HK-2 (cell line): ENCODE data around the gene BST1.

Experiments
- DNase-seq: peaks from one replicate; pipeline ENCODE4 v3.0.0-alpha.2; 2018; ENCODE audit not compliant: unreplicated experiment

Gene BST1

DNA sequence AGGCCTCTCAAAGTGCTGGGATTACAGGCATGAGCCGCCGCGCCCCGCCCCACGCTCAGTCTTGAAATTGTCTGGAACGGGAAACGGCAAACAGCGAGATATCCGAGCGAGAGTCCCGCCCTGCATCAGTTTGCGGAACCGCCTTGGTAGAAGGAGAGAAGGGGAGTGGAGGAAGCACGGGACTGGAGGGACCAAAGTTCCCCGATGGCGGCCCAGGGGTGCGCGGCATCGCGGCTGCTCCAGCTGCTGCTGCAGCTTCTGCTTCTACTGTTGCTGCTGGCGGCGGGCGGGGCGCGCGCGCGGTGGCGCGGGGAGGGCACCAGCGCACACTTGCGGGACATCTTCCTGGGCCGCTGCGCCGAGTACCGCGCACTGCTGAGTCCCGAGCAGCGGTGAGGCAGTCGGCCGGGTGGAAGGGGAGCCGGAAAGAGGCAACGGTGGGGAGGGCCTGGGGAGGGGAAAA is at the start of gene BST1:
Gene BST1 (plus strand): TSS at position 125 of the 463 bp plus-strand sequence. CDS start 80 bp downstream, at position 205.
- DNase-seq, result no peak

- no peak for DNase-seq
These were observed 49.4 kb upstream of the BST1 start for GRCh38 chr4:15653420-15653819.

DNA sequence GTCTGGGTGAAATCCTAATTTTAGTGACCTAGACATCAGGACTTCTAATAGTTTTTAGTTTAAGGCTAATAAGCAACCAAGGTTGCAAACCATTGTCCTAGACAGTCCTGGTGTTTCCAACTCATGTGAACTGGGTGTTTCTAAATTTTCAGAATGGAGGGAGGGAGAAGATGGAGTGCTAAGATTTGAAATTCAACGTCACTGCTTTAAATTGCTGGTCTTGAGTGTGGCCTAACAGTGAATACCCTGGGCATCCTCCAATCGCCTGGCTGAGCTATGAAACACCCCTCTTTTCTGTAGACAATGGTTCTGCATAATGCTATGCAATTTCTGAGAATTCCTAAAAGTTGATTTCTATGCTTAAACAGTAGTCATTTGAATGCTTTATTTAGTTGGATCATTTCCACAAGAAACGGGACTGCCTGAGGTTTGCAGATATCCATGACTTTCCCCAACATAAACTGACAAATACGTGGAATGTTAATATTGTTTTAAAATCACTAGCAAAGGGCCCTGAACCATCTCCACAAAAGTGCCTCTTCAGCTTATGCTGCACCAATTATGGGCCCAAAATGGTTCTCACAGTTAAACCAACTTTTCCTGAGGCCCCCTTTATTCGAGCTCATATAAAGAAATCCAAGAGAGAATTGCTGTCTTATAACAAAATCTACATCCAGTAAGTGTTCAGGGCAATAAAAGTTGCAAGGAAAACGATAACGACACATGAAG is 48.8 kb upstream of the BST1 start:
- peak; percentile 14 for DNase-seq

- DNase-seq, result peak; percentile 63
These were observed 48.2 kb upstream of the BST1 start for GRCh38 chr4:15654593-15655222.

DNA sequence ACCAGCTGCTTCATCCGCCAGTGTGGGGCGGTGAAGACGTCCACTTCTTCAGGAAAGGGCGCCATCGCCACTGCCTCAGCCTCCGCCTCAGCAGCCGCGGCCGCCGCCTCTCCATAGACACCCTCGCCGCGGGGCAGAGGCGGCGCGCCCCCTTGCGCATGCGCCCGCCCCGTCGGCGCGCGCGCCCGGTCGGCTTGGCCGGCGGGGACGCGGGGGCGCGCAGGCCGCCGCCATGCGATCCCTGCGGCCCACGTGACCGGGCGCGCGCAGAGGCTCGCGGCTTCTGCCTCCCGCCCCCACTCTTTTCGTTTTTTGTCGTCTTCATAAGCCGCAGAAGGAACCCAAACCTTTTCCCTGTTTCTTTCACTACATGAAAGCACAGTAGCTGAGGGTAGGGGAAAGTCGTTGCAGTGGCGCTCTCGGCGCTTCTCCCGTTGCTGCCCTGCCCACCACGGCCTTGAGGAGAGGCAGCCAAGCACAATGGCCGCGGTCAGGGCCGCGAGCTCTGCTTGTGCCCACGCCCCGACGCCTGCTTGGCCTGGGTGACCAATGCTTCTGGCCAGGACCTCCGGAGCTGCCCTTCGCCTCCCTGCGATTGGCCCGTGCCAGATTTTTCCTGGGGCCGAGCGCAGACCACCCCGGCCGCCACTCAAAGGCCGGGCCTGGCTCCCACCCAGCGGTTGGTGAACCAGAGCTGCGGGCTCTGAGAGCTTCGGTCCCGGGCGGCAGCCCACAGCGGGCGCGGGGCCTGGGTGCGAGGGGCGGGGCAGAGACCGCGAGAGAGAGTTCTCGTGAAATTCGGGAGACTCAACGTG is 47.4 kb upstream of the BST1 start, which contains the start of gene FBXL5:
Gene FBXL5 (minus strand): TSS at position 135 of the 815 bp plus-strand sequence. CDS start 70 bp downstream, at position 65.
- peak; percentile 83 for DNase-seq

GRCh38 chr4:15656038-15656470 is 46.8 kb upstream of the BST1 start:
- no peak for DNase-seq

DNA sequence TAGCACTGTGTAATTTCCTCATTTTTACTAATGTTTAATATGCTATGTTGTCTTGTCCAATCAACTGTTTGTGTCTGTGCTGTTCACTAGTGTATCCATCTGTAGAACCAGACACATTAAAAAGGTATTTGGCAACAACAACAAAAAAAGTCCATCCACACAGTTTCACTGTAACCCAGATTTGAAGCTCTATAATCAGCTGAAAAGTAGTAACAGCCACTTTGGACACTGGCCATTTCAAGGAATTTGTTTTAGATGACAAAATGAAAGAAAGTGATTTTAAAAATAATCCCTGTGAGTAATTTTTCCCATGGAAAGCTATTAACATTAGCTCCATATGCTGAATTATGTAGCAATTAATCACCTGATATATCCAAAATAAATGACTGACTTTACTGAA is 45.5 kb upstream of the BST1 start:
- DNase-seq, result no peak

DNA sequence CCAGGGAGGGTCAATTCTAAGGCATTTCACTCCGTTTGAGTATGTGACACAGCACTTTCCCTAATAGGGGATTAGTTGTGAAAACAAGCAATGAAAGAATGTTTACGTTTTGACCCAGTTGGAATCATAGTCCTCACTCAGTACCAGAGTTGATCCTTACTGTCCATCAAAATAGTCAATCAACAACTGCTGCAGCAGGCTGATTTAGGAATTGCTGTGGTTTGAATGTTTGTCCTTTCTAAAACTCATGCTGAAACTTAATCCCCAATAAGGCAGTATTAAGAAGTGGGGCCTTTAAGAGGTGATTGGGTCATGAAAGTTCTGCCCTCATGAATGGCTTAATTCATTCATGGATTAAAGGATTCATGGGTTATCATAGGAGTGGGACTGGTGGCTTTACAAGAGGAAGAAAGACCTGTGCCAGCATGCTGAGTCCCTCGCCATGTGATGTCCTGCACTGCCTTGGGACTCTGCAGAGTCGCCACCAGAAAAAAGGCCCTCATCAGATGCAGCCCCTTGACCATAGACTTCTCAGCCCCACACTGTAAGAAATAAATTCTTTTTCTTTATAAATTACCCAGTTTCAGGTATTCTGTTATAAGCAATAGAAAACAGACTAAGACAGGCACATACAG is 44.6 kb upstream of the BST1 start:
- no peak for DNase-seq

GRCh38 chr4:15658781-15659180 is 44.1 kb upstream of the BST1 start:
- DNase-seq, result no peak

DNA sequence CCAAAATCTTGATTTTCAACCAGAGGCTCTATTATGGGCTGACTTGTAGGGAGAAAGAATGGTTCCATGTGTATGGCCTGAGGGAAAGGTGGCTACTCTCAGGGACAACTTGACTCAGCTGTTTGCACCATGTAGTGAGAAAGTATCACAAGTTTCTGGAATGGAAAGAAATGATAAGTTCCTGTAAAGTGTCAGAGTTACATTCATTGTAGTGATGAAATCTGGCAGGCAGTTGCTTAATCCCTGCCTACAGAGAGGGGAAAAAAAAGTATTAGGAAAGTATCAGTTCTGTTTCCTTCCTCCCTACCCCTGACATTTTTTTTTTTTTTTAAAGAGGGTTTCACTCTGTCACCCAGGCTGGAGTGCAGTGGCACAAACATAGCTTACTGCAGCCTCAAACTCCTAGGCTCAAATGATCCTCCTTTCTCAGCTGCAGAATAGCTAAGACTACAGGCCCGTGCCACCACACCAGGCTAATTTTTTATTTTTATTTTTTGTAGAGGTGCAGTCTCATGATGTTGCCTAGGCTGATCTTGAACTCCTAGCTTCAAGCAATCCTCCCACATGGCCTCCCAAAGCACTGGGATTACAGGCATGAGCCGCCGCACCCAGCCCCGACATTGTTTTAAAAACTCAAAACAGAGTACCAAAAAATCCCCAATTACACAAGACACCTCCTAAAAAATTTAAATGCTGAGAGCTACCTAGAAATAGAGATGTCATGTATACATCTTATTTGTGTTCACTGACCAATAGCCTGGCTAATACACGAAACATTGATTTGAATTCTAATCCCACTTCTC is 42.9 kb upstream of the BST1 start:
- no peak for DNase-seq

DNA sequence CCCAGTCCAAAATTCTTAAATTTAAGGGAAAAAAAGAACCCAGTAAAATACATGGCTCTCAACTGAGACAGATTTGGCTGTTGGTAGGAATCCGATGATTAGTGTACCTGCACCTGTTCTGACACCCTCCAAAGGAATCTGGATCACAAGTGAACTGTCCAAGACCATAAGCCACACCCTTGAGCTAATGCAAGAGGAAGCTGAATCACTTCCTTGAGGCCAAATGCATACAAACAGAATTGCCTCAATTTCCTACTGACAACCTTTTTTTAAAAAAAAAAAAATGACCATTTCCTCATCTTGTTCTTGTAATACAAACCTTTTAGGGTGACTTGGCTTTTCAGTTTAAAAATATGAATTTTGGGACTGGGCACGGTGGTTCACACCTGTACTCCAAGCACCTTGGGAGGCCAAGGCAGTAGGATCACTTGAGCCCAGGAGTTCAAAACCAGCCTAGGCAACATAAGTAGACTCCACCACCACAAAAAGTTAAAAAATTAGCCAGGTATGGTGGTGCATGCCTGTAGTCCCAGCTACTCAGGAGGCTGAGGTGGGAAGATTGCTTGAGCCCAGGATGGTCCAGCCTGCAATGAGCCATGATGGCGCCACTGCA is 37.0 kb upstream of the BST1 start:
- DNase-seq, result no peak

DNA sequence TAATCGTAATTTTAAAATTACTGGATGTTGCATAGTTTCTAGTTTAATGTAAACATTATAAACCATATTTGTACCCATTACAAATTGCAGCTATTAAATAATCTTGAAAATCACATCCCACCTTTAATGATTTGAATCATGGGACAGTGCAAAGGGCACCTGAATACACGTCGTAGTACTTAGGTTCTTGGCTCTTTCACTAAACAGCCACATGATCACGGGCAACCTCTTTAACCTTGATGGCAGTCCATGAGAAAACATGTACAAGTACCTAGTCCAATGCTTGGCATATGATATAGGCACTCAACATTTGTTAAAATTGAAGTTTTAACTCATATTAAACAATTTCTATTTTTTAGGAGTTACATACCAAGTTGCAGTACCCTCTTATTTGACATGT is 35.9 kb upstream of the BST1 start:
- no peak for DNase-seq

DNA sequence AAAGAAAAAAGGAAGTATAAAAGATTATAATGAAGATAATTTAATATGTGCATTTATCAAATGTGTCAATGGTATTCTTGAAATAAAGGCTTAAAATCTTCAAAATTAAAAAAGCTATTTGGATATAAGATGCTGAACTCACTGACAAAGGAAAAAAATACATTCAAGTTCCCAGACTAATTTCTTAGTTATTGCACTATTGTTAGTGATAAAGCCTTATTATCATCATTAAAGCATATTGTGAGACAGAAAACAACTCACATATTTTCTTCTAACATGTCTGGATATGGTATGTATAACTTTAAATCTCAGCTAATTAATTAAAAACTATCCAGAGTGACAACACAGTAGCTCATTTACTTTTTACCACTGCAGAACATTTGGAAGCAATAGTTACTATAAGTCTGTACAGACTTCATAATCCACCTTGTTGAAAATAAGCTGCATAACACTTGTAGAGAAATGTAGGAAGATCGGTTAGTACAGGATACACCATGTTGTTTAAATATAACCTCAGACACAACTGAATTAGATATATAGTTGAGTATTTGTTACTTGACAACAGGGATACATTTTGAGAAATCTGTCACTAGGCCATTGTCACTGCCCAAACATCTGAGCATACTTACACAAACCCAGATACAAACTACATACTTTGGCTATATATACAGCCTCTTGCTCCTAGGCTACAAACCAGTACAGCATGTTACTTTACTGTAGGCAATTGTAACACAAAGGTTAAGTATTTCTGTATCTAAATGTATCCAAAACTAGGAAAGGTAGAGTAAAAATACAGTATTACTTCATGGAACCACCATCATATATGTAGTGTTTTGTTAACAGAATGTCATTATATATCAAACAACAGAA is 34.1 kb upstream of the BST1 start:
- DNase-seq, result no peak

- DNase-seq, result no peak
These were observed 32.3 kb upstream of the BST1 start for GRCh38 chr4:15670576-15670975.

DNA sequence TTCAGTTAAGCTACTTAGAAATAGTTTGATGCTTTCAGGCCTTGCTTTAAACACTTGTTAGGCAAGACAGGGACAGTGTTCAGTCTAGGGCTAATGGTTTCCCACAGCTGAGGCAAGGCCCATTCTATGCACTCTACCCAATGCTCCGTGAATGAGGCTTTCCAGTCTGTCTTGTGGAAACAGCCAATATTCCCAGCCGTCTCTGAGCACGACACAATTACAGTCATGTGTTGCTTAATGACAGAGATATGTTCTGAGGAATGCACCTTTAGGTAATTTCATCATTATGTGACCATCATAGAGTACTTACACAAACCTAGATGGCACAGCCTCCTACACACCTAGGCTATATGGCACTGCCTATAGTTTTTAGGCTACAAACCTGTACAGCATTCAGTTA is 30.8 kb upstream of the BST1 start:
- no peak for DNase-seq

- DNase-seq, result no peak
These were observed 29.5 kb upstream of the BST1 start for GRCh38 chr4:15673337-15673736.

DNA sequence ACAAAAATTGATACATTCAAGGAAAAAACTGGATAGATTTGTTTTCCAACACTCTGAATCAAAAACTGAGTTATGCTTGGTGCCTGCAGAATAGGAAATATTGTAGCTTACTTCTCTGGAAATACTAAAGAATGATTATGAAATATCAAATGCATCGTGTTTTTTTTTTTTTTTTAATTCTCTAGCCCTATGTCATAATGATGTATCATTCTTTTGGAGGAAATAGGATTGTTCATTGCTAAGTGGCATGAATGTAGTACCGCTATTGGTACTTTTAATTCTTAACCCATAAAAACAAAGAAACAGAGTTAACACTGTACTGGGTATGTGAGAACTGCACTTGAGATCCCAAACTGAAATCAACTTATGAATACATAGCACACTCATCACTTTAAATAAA is 28.8 kb upstream of the BST1 start:
- no peak for DNase-seq

DNA sequence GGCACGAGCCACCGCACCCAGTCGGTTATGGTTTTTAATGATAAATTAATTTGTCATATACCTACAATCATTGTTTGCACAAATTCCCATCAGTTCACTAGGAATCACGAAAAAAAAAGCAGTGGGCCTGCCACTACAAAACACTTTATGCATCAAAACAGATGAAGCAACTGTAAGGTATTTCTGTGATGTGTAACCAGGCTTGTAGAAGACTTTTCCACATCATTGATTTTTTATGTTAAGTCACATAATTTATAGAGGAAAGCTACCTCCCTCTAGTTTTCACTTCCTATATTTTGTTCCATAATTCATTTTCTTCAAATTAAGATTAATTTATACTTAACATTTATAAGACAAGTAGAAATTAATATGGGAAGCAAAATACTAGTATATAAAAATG is 27.9 kb upstream of the BST1 start:
- DNase-seq, result no peak

GRCh38 chr4:15675356-15675755 is 27.5 kb upstream of the BST1 start:
- DNase-seq, result no peak

DNA sequence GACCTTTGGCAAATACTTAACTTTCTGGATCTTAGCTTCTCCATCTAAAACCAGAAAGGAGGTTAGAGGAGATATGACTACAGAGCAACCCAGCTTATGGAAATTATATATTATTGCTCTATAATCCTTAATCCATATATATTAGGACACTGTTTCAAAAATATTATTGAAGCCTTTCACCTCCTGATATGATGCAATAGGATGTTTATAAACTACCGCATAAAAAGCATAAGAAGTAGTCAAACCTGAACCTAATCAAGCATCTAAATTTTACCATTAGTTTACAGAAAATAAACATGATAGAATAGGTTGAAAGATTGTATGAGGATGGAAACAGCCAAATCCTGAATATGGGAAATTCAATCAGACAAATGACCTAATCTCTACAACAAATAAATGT is 26.8 kb upstream of the BST1 start:
- DNase-seq, result no peak
